Transverse colon (tissue), 4 donors: Measurements from ENCODE around the gene CCDC47.

Source experiments
- POLR2AphosphoS5 ChIP-seq, 3 donors: sonication (generic); formaldehyde crosslinking; IDR thresholded peaks; one replicate each; pipeline ENCODE4 v1.6.1; 2016; ENCODE audit warnings: antibody characterized with exemption in 3 of 3
- TF ChIP-seq, protein P1 (sequence below), 5 experiments: fragments of 200-600 bp in 3 of 5; fragments of 450-650 bp in 2 of 5; sonication (generic) in 3 of 5; IDR thresholded peaks; 1 replicate in 2 of 5; 2 replicates in 3 of 5; pipeline ENCODE4 v1.5.1; 2016 to 2017; ENCODE audit warnings: antibody characterized with exemption in 5 of 5, inconsistent platforms in 3 of 5, mild to moderate bottlenecking in 2 of 5, moderate library complexity in 1 of 5

DNA sequence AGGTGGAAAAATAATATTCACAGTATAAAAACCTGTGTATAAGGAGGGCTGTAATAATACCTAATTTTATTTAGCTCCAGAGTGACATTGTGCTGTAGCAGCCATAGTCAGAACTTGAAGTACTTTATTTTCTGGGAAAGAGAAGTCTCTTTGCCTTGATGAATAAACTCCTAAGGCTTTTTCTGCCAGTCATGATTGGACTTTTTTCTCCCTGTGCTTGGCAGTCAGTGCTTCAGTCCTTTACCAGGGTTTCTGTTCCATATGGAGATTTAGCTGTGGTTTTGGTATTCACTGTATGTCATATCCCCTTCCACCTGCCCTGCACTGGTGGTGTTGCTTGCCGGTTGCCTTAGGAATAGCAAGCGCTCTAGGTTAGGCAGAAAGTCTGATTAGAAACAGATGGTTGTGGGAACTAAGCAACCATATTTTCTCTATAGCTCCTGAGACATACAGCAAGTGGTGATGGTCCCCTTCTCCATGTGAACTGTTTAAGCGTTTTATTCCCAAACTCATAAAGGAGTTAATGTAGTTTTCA lies 25.2 kb upstream of the CCDC47 start:
- TF ChIP-seq, protein P1, sequence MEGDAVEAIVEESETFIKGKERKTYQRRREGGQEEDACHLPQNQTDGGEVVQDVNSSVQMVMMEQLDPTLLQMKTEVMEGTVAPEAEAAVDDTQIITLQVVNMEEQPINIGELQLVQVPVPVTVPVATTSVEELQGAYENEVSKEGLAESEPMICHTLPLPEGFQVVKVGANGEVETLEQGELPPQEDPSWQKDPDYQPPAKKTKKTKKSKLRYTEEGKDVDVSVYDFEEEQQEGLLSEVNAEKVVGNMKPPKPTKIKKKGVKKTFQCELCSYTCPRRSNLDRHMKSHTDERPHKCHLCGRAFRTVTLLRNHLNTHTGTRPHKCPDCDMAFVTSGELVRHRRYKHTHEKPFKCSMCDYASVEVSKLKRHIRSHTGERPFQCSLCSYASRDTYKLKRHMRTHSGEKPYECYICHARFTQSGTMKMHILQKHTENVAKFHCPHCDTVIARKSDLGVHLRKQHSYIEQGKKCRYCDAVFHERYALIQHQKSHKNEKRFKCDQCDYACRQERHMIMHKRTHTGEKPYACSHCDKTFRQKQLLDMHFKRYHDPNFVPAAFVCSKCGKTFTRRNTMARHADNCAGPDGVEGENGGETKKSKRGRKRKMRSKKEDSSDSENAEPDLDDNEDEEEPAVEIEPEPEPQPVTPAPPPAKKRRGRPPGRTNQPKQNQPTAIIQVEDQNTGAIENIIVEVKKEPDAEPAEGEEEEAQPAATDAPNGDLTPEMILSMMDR (IDR thresholded peaks at IDR 0.05): no peak
- no peak for TF ChIP-seq POLR2AphosphoS5 (IDR thresholded peaks at IDR 0.05)
